GM18505 (cell line): ENCODE data around the gene BCAS1.
A peak's percentile ranks its signal among the peaks of the same experiment; 100 is the strongest.

Source experiments
- ATAC-seq: cut with Tn5 transposase; IDR thresholded peaks from one replicate; pipeline ENCODE4 v1.9.1; 2021; ENCODE audit not compliant: unreplicated experiment
- POLR2A ChIP-seq: IDR thresholded peaks from 4 replicates; pipeline ENCODE4 v1.6.1; 2011; ENCODE audit warnings: borderline replicate concordance; ENCODE audit not compliant: insufficient read depth, insufficient read length; ENCODE audit errors: extremely low read depth

BCAS1 gene

GRCh38 chr20:53923566-53924369 is 146.6 kb downstream of the BCAS1 start:
- no peak for ATAC-seq
- TF ChIP-seq POLR2A = no peak

DNA sequence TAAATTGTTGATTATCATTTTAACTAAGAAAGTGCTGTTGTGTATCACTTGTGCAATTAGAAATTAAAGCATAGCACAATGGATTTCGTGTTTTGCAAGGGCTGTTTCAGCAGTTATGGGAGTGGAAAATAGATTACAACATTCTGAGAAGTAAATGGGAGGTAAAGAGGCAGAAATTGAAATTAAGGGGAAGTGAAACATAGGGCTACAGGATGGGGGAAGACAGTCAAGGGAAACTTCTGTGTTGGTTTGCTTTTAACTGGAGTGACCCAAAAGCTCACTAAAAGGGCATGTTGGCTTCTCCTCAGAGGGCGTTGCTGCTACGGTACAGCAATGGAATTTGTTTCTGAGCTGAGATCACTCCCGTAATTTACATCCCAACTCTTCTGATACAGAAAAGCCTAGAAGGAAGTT is 147.5 kb downstream of the BCAS1 start:
- TF ChIP-seq POLR2A = no peak
- peak; percentile 46 for ATAC-seq

DNA sequence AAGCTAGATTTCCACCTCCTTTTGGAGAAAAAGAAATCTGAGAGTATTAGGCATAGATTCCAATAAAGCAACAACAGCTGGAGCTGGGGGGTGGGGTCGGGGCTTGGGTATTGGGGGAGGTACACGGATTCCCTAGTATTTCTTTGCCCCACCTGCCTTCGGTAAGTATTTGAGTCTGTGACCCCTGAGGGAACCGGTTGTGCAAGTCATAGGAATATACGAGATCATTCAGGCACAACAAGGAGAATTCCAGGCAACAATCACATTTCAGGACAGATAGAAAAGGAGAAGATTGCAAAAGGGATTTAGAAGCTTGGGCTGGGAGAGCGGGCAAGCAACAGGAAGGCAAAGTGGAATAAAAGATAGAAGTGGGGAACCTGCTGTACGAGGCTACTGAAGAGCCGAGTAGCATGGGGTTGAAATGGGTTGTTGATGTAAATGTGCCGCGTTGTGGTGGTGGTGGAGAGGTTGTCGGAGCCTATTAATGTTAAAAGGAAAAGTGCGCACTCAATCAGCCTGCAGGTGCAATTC is 148.9 kb downstream of the BCAS1 start:
- ATAC-seq = no peak
- TF ChIP-seq POLR2A = no peak

GRCh38 chr20:53920647-53921245 is 149.6 kb downstream of the BCAS1 start:
- no peak for ATAC-seq
- no peak for TF ChIP-seq POLR2A

DNA sequence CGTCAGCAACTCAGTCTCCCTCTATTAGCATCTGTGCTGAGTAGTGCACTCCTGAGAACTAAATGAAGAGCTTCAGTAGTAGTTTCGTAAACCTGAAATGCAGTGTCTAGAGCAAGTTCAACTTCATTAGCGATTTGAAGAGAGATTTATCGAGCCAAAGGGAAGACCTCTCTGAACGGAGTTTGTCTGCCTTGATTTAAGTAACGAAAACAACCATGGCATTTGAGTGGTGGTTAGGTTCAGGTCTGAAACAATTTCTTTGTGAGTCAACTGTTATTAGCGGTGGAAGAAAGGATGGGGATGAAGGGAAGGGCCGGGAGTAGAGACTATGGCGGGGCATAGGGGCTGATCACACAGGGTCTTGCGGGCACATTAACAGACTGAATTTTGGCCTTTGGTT is 150.5 kb downstream of the BCAS1 start:
- ATAC-seq = no peak
- no peak for TF ChIP-seq POLR2A

DNA sequence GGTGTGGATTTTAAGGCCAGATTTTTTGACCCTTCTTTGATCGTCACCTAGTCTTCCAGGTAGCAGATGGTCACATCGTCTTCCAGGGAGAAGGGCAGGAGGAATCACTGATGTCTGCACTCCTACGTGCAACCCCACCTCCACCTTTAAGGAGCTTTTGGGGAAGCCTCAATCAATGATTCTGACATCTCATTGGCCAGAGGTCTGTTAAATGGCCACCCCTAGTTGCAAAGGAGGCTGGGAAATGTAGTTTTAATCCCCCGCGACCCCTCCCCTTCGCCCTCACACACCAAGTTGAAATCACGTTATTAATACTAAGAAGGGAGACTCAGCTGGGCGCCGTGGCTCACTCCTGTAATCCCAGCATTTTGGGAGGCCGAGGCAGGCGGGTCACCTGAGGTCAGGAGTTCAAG is 151.4 kb downstream of the BCAS1 start:
- no peak for ATAC-seq
- no peak for TF ChIP-seq POLR2A

DNA sequence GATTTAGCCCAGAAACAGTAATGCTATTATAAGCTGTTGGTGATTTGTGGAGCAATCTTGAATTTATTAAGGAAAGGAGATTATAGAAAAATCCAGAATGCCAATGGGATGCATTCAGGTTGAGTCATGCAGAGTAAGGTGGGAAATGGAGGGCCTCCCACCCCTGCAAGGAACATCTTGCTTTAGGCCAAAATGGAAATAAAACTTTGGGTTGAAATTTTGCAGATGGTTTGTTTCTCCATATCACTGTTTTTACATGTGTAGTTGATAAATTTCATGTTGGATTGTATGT is 152.4 kb downstream of the BCAS1 start:
- ATAC-seq = no peak
- TF ChIP-seq POLR2A = no peak

- ATAC-seq = peak; percentile 60
- TF ChIP-seq POLR2A = peak; percentile 36
Measured at GRCh38 chr20:53917145-53918019, 153.0 kb downstream of the BCAS1 start.

DNA sequence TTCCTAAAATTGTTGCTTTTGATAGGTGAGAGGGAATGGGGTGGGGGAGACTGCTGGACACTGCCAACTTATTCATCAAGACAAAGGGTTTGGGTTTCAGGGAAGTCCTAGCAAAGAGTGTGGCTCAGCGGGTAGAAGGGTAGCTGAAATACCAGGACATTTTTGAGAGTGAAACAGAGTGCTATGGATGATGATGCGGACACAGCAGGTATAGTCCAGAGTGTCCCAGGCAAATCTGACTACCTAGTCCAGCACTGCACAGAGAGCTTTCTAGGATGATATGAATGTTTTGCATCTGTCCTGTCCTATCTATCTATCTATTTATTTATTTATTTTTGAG is 154.3 kb downstream of the BCAS1 start:
- no peak for TF ChIP-seq POLR2A
- ATAC-seq = no peak

- no peak for TF ChIP-seq POLR2A
- ATAC-seq = peak; percentile 59
Measured at GRCh38 chr20:53915446-53916172, 154.8 kb downstream of the BCAS1 start.

GRCh38 chr20:53914781-53915445 is 155.5 kb downstream of the BCAS1 start:
- ATAC-seq = no peak
- no peak for TF ChIP-seq POLR2A

GRCh38 chr20:53914091-53914780 is 156.2 kb downstream of the BCAS1 start:
- no peak for TF ChIP-seq POLR2A
- no peak for ATAC-seq
